Activated CD4-positive, alpha-beta T cell treated with anti-CD3 and anti-CD28 coated beads for 24 hours (primary cell): Measurements from ENCODE around the gene C9orf50.

Experiments used
- DNase-seq, 2 donors: peaks; one replicate each; pipeline ENCODE4 v3.0.0-alpha.2; 2020; ENCODE audit warnings: low read depth in 2 of 2

Gene C9orf50

DNA sequence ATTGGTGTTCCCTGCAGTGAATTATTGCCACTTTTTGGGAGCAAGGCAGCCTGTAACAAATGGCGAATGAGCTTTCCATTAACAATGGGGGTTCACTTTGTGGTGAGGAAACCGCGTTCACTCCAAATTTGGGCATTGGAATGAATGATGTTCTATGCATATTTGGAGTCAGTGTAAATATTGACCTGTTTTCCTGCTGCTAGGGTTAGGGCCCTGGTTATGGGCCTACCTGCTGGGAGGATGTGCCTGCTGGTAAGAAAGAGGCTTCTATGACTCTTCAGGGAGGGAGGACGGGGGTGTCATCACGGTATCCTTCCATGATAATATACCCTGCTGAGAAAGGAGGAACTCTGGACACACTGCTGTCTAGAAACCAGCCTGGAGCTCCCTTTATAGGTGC is 29.0 kb downstream of the C9orf50 start:
- DNase-seq, result no peak

GRCh38 chr9:129590466-129590865 is 30.4 kb downstream of the C9orf50 start:
- DNase-seq, result no peak

DNA sequence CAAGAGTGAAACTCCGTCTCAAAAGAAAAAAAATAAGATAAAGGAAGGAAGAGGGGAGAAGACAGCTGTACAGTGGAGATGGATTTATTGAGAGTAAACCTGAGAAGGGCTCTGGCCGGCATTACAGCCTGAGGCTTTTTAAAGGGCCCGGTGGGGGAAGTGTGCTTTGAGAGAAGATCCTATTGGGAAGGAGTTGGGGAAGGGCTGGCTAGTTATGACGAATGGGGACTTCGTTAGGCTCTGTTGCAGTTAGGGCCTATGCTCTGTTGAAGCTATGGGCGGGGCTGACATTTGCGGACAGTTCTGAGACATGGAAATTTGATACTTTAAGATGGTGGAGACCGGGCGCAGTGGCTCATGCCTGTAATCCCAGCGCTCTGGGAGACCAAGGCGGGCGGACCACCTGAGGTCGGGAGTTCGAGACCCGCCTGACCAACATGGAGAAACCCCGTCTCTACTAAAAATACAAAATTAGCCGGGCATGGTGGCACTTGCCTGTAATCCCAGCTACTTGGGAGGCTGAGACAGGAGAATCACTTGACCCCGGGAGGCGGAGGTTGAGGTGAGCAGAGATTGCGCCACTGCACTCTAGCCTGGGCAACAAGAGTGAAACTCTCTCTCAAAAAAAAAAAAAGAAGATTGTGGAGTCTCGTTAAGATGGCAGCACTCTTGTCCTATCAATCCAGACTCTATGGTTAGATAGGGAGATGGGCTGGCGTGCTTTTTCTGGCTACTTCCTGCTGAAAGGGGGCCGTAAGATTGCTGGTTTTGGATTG is 33.2 kb downstream of the C9orf50 start:
- DNase-seq, result no peak

GRCh38 chr9:129586685-129587084 is 34.2 kb downstream of the C9orf50 start:
- DNase-seq, result no peak

- no peak for DNase-seq
Measured at GRCh38 chr9:129586245-129586644, 34.7 kb downstream of the C9orf50 start.

DNA sequence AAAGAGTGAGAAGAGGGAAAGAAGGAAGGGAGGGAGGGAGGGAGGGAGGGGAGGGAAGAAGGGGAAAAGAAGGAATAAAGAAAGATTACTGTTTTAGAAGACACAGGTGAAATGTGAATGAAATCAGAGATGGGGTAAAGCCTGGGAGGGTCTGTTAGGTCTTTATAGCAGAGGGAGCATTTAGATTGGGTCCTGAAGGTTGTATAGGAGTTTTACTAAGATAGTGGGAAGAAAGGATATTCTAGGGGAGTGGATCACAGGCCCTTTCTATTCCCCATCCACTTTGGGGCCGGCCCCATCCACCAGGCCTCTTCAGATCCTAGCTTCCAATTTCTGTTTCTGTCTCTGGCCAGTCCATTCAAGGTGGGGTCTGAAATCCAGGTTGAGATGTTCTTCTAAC is 35.5 kb downstream of the C9orf50 start:
- no peak for DNase-seq

- DNase-seq, result peak; percentile 38 to 46
Measured at GRCh38 chr9:129584136-129584535, 36.8 kb downstream of the C9orf50 start.

GRCh38 chr9:129583308-129584038 is 37.4 kb downstream of the C9orf50 start:
- DNase-seq, result no peak

- no peak for DNase-seq
Measured at GRCh38 chr9:129582855-129583254, 38.0 kb downstream of the C9orf50 start.

- DNase-seq, result no peak
Measured at GRCh38 chr9:129581505-129582189, 39.3 kb downstream of the C9orf50 start.

DNA sequence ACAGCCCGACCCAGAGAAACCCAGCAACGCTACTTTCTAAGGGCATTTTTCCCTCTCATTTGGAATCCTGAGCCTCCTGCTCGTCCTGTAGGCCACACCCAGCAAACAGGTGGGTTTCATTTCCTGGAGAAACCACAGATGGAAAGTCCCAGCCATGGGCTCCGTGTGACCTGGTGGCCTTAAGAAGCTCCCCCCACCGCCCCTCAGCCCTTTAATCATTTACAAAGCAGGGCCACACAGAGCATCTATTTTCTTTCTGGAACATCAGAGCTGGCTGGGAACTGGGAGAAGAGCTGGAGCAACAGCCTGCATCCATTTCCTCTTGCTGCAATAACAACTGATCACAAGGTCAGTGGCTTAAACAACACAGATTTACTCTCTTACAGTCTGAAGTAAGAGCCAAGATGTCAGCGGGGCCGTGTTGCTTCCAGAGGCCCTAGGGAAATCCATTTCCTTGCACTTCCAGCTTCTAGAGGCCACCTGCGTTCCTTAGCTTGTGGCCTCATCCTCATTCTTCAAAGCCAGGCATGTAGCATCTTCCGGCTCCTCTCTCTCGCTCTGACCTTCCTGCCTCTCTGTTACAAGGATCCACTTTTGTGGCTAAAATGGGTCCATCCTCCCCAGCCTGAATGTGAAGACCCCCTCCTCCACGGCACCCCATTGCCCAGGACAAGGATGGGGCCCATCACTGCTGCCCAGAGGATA is 40.5 kb downstream of the C9orf50 start:
- DNase-seq, result no peak

GRCh38 chr9:129579294-129579693 is 41.6 kb downstream of the C9orf50 start:
- DNase-seq, result no peak

DNA sequence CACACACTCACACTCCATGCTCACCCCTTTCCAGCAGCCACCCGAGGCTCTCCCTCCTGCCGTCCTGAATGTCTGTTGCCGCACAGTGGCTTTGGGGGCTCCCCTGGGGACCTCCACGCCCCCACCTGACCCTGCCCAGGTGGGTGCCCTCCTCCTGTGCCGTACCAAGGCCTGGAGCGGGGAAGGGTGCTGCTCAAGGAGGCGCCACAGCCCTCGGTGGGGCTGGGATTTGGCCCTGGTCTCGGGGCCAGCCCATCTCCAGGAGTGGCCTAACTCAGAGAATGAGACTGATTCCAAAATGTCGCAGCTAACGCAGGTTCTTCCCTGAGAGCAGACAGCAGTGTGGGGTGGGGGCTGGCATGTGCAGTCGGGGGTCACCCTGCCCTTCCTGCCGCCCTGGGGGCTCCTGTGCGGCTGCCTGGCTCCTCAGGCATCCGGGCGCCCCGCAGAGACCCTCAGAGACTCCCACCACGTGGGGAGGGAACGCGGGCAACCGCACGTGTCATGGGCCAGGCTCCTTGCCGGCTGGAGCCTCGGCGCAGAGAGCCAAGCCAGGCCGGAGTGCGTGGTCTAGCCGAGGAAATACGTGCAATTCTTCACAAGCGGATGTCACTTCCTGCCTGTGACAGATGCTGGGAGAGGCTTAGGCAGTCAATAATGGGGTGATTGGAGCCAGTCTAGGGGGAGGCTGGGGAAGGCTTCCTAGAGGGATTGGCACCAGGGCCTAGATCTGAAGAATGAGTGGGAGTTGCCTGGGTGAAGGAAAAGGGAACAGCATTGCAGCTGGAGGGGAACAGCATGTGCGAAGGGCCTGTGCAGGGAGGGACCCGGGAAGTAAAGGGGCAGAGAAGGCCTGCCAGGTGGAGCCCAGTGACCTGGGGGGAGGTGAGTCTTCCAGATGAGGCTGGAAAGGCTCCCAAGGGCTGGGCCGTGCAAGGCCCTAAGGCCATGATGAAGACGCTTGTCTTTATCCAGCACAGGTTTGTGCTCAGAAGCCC is 44.1 kb downstream of the C9orf50 start:
- no peak for DNase-seq

- DNase-seq, result no peak
Measured at GRCh38 chr9:129575818-129576217, 45.1 kb downstream of the C9orf50 start.

DNA sequence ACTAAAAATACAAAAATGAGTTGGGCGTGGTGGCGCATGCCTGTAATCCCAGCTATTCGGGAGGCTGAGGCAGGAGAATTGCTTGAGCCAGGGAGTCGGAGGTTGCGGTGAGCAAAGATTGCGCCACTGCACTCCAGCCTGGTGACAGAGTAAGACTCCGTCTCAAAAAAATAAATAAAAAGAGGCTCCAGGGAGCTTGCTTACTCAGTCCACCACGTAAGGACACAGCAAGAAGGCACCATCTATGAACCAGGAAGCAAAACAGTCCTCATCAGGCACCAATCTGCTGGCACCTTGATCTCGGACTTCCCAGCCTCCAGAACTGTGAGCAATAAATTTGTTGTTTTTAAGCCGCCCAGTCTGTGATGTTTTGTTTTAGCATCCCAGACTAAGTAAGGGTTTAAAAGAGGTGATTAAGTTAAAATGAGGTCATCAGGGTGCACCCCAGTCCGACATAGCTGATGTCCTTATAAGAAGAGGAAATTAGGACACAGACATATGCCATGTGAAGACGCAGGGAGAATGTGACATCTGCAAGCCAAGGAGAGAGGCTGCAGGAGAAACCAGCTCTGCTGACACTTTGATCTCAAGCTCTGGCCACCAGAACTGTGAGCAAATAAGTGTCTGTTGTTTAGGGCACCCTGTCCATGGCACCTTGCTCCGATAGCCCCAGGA is 45.9 kb downstream of the C9orf50 start:
- DNase-seq, result no peak

GRCh38 chr9:129573977-129574376 is 46.9 kb downstream of the C9orf50 start:
- no peak for DNase-seq

- no peak for DNase-seq
Measured at GRCh38 chr9:129572517-129572916, 48.4 kb downstream of the C9orf50 start.

DNA sequence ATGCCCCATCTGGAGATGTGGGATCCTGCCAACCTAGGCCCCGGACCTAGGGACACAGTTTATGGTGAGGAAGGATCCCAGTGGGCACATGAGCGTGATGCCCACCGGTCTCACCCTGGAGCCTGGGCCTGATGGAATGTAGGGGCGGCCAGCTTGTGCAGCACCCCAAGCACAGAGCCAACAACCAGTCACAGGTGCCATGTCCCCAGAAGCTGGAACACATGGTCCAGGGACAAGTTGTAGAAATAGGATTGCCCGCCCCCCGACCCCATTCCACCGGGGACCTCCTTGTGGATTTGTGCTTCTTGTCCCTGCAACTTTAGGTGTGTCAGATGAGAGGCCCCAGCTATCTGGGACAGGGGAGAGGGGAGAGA is 48.9 kb downstream of the C9orf50 start:
- DNase-seq, result no peak

- no peak for DNase-seq
Measured at GRCh38 chr9:129571298-129572051, 49.4 kb downstream of the C9orf50 start.
